ENCODE measurements around the gene GPR35.

Gene GPR35

DNA sequence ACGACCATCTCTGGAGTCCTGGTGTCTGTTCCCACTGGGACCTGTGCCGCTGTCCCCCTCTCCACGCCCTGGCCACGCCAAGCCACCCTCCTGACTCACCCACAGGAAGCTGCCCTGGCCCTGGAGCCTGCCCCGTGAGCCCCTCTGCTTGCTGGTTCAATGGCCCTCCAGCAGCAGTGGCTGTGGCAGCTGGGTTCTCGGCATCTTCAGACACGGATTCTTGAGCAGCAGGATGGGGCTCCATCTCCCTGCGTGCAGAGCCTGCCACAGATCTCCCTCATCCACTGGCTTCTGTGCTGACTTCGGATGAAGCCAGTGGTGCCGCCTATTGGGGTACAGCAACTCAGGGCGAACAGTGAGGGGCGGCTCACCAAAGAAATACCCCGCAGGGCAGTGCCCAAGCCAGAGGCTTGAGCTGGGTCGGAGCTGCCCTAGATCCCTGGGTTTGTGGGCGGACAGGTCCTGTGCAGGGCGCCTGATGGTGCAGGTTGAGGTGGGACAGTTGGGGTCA, 24.8 kb upstream of the GPR35 start:
- CTCF ChIA-PET = no interaction called here
- TF ChIP-seq, protein P1, sequence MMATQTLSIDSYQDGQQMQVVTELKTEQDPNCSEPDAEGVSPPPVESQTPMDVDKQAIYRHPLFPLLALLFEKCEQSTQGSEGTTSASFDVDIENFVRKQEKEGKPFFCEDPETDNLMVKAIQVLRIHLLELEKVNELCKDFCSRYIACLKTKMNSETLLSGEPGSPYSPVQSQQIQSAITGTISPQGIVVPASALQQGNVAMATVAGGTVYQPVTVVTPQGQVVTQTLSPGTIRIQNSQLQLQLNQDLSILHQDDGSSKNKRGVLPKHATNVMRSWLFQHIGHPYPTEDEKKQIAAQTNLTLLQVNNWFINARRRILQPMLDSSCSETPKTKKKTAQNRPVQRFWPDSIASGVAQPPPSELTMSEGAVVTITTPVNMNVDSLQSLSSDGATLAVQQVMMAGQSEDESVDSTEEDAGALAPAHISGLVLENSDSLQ (IDR thresholded peaks at IDR 0.05) = no peak
- TF ChIP-seq TARDBP (IDR thresholded peaks at IDR 0.05) (no peak), ARNT (IDR thresholded peaks at IDR 0.05) (no peak), HDGF (IDR thresholded peaks at IDR 0.05; ENCODE audit: borderline replicate concordance) (no peak)
- POLR2A ChIA-PET = interaction anchor here (1.4 kb wide), 1 partner anchor 14 kb away, joined by 4 read pairs; the partner anchor contains the start of gene CAPN10
- no peak for DNase-seq (ENCODE audit: extremely low spot score)

- DNase-seq (ENCODE audit: extremely low spot score) = no peak
- CTCF ChIA-PET = no interaction called here
- no peak for TF ChIP-seq HDGF (IDR thresholded peaks at IDR 0.05; ENCODE audit: borderline replicate concordance)
- POLR2A ChIA-PET = interaction anchor here (1.4 kb wide), 1 partner anchor 14 kb away, joined by 4 read pairs; the partner anchor contains the start of gene CAPN10
Observed at GRCh38 chr2:240601061-240601830, 24.0 kb upstream of the GPR35 start.

DNA sequence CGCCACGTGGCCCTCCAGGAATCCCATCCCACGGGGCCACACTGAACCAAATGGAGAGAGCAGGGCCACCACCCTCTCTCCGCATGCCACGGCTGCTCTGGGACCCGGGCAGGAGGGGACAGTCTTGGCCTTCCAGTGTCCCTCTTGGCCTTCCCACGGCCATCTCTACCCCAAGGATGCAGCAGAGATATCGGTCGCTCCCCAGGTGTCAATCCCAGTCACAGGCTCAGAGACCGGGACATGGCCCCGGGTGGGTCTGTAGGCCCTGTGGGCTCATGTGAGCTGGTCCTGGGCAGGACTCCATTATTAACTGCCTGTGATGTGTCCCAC, 23.5 kb upstream of the GPR35 start:
- no peak for TF ChIP-seq ZNF384 (IDR thresholded peaks at IDR 0.05)
- CTCF ChIA-PET = no interaction called here
- no peak for DNase-seq (ENCODE audit: extremely low spot score)
- POLR2A ChIA-PET = no interaction called here

GRCh38 chr2:240602266-240603050, 22.8 kb upstream of the GPR35 start:
- TF ChIP-seq NFRKB (IDR thresholded peaks at IDR 0.05) (no peak), ARNT (IDR thresholded peaks at IDR 0.05) (no peak), LEF1 (IDR thresholded peaks at IDR 0.05; ENCODE audit: borderline replicate concordance) (no peak), HDGF (IDR thresholded peaks at IDR 0.05; ENCODE audit: borderline replicate concordance) (no peak), ELF4 (IDR thresholded peaks at IDR 0.05) (no peak), FOXA1 (IDR thresholded peaks at IDR 0.05) (no peak), TARDBP (IDR thresholded peaks at IDR 0.05) (no peak), ZNF384 (IDR thresholded peaks at IDR 0.05) (no peak)
- DNase-seq (ENCODE audit: extremely low spot score) = no peak
- CTCF ChIA-PET = no interaction called here
- POLR2A ChIA-PET = interaction anchor here (0.8 kb wide), 1 partner anchor 16 kb away, joined by 3 read pairs; the partner anchor contains the start of gene CAPN10

DNA sequence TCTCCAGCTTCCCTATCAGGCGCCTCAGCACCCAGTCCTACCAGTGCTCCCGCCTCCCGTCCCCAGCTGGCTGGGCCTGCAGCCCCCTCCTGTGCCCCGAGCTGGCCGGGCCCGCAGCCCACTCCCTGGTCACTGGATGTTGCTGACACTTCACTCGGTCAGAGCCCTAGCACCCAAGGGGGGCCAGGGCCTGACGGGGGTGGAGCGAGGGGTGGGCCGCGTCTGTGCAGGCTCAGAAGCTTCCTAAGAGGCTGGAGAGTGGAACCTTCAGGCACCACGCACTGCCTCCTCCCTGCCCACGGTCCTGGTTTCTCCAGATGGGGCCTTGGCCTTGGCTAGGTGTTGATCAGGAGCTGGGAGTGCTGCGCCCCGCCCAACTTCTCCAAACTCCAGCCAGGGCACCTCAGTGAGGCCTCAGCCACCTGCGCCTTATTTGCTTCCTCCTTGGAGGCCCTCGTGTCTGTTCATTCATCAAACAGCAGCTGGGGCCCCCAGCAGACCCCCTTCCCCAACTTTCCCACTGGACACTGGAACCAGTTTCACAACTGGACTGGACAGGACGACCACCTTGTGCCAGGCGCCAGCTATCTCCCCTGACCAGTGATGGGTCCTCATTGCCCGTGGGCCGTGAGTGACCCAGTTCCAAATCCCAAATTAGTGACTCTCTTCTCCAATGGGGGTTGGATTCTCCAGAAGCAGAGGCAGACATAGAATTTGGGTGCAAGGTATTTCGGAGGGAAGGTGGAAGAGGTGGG, 22.0 kb upstream of the GPR35 start:
- CTCF ChIA-PET = no interaction called here
- POLR2A ChIA-PET = interaction anchor here (0.8 to 1.1 kb wide), 2 partner anchors 17 kb away, joined by 3 to 4 read pairs; partner anchors contain the start of gene CAPN10
- TF ChIP-seq FOXK2 (IDR thresholded peaks at IDR 0.05) (no peak), ELF4 (IDR thresholded peaks at IDR 0.05) (no peak)
- DNase-seq (ENCODE audit: extremely low spot score) = no peak

DNA sequence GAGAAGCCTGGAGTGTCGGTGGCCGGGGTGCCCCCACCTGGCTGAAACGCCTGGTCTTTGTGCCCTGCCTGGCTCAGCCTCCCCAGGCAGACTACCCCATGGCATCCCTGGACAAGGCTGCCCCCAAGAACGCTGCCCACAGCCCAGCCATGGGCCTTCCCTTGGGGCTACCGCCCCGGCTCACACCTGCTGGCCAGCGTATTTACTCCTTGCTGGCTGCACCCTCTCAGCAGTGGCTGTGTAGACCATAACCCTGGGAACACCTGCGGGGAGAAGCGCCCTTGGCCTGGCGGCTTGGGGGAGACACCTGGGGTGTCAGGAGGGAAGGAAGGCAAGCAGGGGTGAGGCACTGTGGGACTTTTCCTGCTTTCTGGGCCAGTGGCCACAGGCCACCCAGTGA, 21.4 kb upstream of the GPR35 start:
- ChIA-PET CTCF (interaction anchor here (0.6 to 1.1 kb wide), 2 partner anchors 9 to 14 kb away, joined by 4 to 5 read pairs; no protein-coding TSS in a partner anchor), POLR2A (interaction anchor here (1.1 kb wide), 1 partner anchor 17 kb away, joined by 4 read pairs; the partner anchor contains the start of gene CAPN10)
- no peak for DNase-seq (ENCODE audit: extremely low spot score)
- TF ChIP-seq CTBP1 (IDR thresholded peaks at IDR 0.05; ENCODE audit: borderline replicate concordance) = no peak
- no peak for TF ChIP-seq HDGF (IDR thresholded peaks at IDR 0.05; ENCODE audit: borderline replicate concordance)
- no peak for TF ChIP-seq BHLHE40 (IDR thresholded peaks at IDR 0.05; ENCODE audit: borderline replicate concordance)
- no peak for TF ChIP-seq ARNT (IDR thresholded peaks at IDR 0.05)
- no peak for TF ChIP-seq L3MBTL2 (conservative IDR thresholded peaks at IDR 0.05)
- TF ChIP-seq, protein P1 (IDR thresholded peaks at IDR 0.05) = no peak

GRCh38 chr2:240604291-240604938, 20.9 kb upstream of the GPR35 start:
- POLR2A ChIA-PET = interaction anchor here (1.1 kb wide), 1 partner anchor 18 kb away, joined by 4 read pairs; the partner anchor contains the start of gene CAPN10
- DNase-seq (ENCODE audit: extremely low spot score) = peak; percentile 62
- TF ChIP-seq BHLHE40 (IDR thresholded peaks at IDR 0.05; ENCODE audit: borderline replicate concordance) (no peak), ZNF384 (IDR thresholded peaks at IDR 0.05) (no peak), ELF4 (IDR thresholded peaks at IDR 0.05) (no peak), SP1 (IDR thresholded peaks at IDR 0.05) (no peak)
- CTCF ChIA-PET = interaction anchor here (0.6 to 1.1 kb wide), 3 partner anchors 9 to 18 kb away, joined by 3 to 5 read pairs (median 4); partner anchors contain the start of gene CAPN10

Data from HEK293T (cell line).